ENCODE data around the gene TMEM37. TPM values are rescaled to one million over a fixed set of nuclear protein-coding genes. Genes with fewer than 3 reads are reported as not detected.

TMEM37 gene
- total RNA-seq, 5 donors from 2014 or later (not counting 1 experiment from before 2014, with no cell fraction given), result 0.44 to 0.60 TPM; not detected in 3

- ChIA-PET CTCF (interaction anchor here in 1 of 2 donors (0.6 kb wide), 1 partner anchor 40 kb away, joined by 3 read pairs; no protein-coding TSS in a partner anchor), POLR2A (no interaction called here)
- Histone ChIP-seq H3K9me3 (no peaks in the 10 kb centered on the region), H3K27me3 (replicated peaks in 1 of 2; ENCODE audit: control insufficient read depth in 2 of 2, extremely low read depth in 1 of 2, insufficient read depth in 2 of 2, low read length in 1 of 2) (peaks cover 0 to 26% of the 10 kb centered on the region in 2 experiments), H3K4me3 (ENCODE audit: control insufficient read depth in 1 of 2, extremely low read depth in 1 of 2, low read length in 1 of 2) (no peak overlapping the region), H3K36me3 (ENCODE audit: control insufficient read depth in 2 of 2, extremely low read depth in 1 of 2, insufficient read depth in 1 of 2, low read length in 1 of 2) (no peaks in the 10 kb centered on the region), H3K27ac (ENCODE audit: low read length) (no peak overlapping the region), H3K4me1 (ENCODE audit: control insufficient read depth in 1 of 2, extremely low read depth in 1 of 2, insufficient read depth in 2 of 2, low read length in 2 of 2) (no peaks in the 10 kb centered on the region)
- H3K9me3 Mint-ChIP-seq, result no peaks in the 10 kb centered on the region
- no peak overlapping the region for H3K27ac Mint-ChIP-seq
- H3K4me1 Mint-ChIP-seq, result no peaks in the 10 kb centered on the region
- DNase-seq (no peak), ATAC-seq (replicated peaks in 1 of 4) (no peak)
- H3K27me3 Mint-ChIP-seq, result peaks cover 6 to 21% of the 10 kb centered on the region in 2 donors
- H3K36me3 Mint-ChIP-seq, result no peaks in the 10 kb centered on the region
- 84% methylated on average over 11 of the region's 17 CpGs for WGBS (ENCODE audit: insufficient coverage)
- no peak overlapping the region for H3K4me3 Mint-ChIP-seq
Observed at GRCh38 chr2:119474371-119475224, 42.9 kb downstream of the TMEM37 start.

- Mint-ChIP-seq H3K4me3 (no peak overlapping the region), H3K36me3 (no peaks in the 10 kb centered on the region), H3K4me1 (no peaks in the 10 kb centered on the region), H3K9me3 (no peaks in the 10 kb centered on the region), H3K27me3 (peaks cover 6 to 21% of the 10 kb centered on the region in 2 donors), H3K27ac (no peak overlapping the region)
- no peaks in the 10 kb centered on the region for H3K9me3 ChIP-seq
- H3K27ac ChIP-seq (ENCODE audit: low read length), result no peak overlapping the region
- ChIA-PET CTCF (interaction anchor here in 1 of 2 donors (1.5 kb wide), 1 partner anchor 594 kb away, joined by 3 read pairs; no protein-coding TSS in a partner anchor), POLR2A (no interaction called here)
- H3K36me3 ChIP-seq (ENCODE audit: control insufficient read depth in 2 of 2, extremely low read depth in 1 of 2, insufficient read depth in 1 of 2, low read length in 1 of 2), result no peaks in the 10 kb centered on the region
- no peak for DNase-seq
- H3K4me3 ChIP-seq (ENCODE audit: control insufficient read depth in 1 of 2, extremely low read depth in 1 of 2, low read length in 1 of 2), result no peak overlapping the region
- ATAC-seq (replicated peaks in 1 of 4), result no peak
- H3K4me1 ChIP-seq (ENCODE audit: control insufficient read depth in 1 of 2, extremely low read depth in 1 of 2, insufficient read depth in 2 of 2, low read length in 2 of 2), result no peaks in the 10 kb centered on the region
- peaks cover 0 to 26% of the 10 kb centered on the region in 2 experiments for H3K27me3 ChIP-seq (replicated peaks in 1 of 2; ENCODE audit: control insufficient read depth in 2 of 2, extremely low read depth in 1 of 2, insufficient read depth in 2 of 2, low read length in 1 of 2)
- WGBS (ENCODE audit: insufficient coverage), result 77% methylated on average over 7 of the region's 9 CpGs
Observed at GRCh38 chr2:119475225-119475856, 43.7 kb downstream of the TMEM37 start.

GRCh38 chr2:119475857-119476244 lies 44.2 kb downstream of the TMEM37 start:
- ATAC-seq (replicated peaks in 1 of 4) (no peak), DNase-seq (no peak)
- Histone ChIP-seq H3K4me3 (ENCODE audit: control insufficient read depth in 1 of 2, extremely low read depth in 1 of 2, low read length in 1 of 2) (no peak overlapping the region), H3K36me3 (ENCODE audit: control insufficient read depth in 2 of 2, extremely low read depth in 1 of 2, insufficient read depth in 1 of 2, low read length in 1 of 2) (no peaks in the 10 kb centered on the region), H3K27me3 (replicated peaks in 1 of 2; ENCODE audit: control insufficient read depth in 2 of 2, extremely low read depth in 1 of 2, insufficient read depth in 2 of 2, low read length in 1 of 2) (peaks cover 0 to 26% of the 10 kb centered on the region in 2 experiments), H3K4me1 (ENCODE audit: control insufficient read depth in 1 of 2, extremely low read depth in 1 of 2, insufficient read depth in 2 of 2, low read length in 2 of 2) (no peaks in the 10 kb centered on the region), H3K27ac (ENCODE audit: low read length) (no peak overlapping the region), H3K9me3 (no peaks in the 10 kb centered on the region)
- no peak overlapping the region for H3K27ac Mint-ChIP-seq
- H3K27me3 Mint-ChIP-seq, result peaks cover 6 to 22% of the 10 kb centered on the region in 2 donors
- ChIA-PET CTCF (interaction anchor here in 1 of 2 donors (1.5 kb wide), 1 partner anchor 594 kb away, joined by 3 read pairs; no protein-coding TSS in a partner anchor), POLR2A (no interaction called here)
- no peak overlapping the region for H3K4me3 Mint-ChIP-seq
- no peaks in the 10 kb centered on the region for H3K9me3 Mint-ChIP-seq
- 70% methylated on average over 2 of the region's 6 CpGs for WGBS (ENCODE audit: insufficient coverage)
- no peaks in the 10 kb centered on the region for H3K4me1 Mint-ChIP-seq
- no peaks in the 10 kb centered on the region for H3K36me3 Mint-ChIP-seq

- ChIA-PET CTCF (interaction anchor here (0.6 to 1.5 kb wide), 5 partner anchors 9 to 595 kb away, joined by 3 read pairs; no protein-coding TSS in a partner anchor), POLR2A (no interaction called here)
Observed at GRCh38 chr2:119476301-119477112, 44.9 kb downstream of the TMEM37 start.

GRCh38 chr2:119477113-119477505 lies 45.5 kb downstream of the TMEM37 start:
- no peak overlapping the region for H3K27ac ChIP-seq (ENCODE audit: low read length)
- Mint-ChIP-seq H3K27ac (no peak overlapping the region), H3K4me1 (no peaks in the 10 kb centered on the region), H3K27me3 (peaks cover 6 to 26% of the 10 kb centered on the region in 2 donors), H3K9me3 (no peaks in the 10 kb centered on the region), H3K36me3 (no peaks in the 10 kb centered on the region), H3K4me3 (no peak overlapping the region)
- H3K36me3 ChIP-seq (ENCODE audit: control insufficient read depth in 2 of 2, extremely low read depth in 1 of 2, insufficient read depth in 1 of 2, low read length in 1 of 2), result no peaks in the 10 kb centered on the region
- H3K4me3 ChIP-seq (ENCODE audit: control insufficient read depth in 1 of 2, extremely low read depth in 1 of 2, low read length in 1 of 2), result no peak overlapping the region
- no peak for DNase-seq
- no peak for ATAC-seq (replicated peaks in 1 of 4)
- ChIA-PET CTCF (interaction anchor here (0.8 to 1.5 kb wide), 5 partner anchors 9 to 595 kb away, joined by 3 read pairs; no protein-coding TSS in a partner anchor), POLR2A (no interaction called here)
- no peaks in the 10 kb centered on the region for H3K9me3 ChIP-seq
- WGBS (ENCODE audit: insufficient coverage), result 60% methylated on average over 9 of the region's 9 CpGs
- H3K27me3 ChIP-seq (replicated peaks in 1 of 2; ENCODE audit: control insufficient read depth in 2 of 2, extremely low read depth in 1 of 2, insufficient read depth in 2 of 2, low read length in 1 of 2), result peaks cover 0 to 31% of the 10 kb centered on the region in 2 experiments
- H3K4me1 ChIP-seq (ENCODE audit: control insufficient read depth in 1 of 2, extremely low read depth in 1 of 2, insufficient read depth in 2 of 2, low read length in 2 of 2), result no peaks in the 10 kb centered on the region

More at GRCh38 chr2:119476301-119477112, 44.9 kb downstream of the TMEM37 start:
- peaks cover 0 to 26% of the 10 kb centered on the region in 2 experiments for H3K27me3 ChIP-seq (replicated peaks in 1 of 2; ENCODE audit: control insufficient read depth in 2 of 2, extremely low read depth in 1 of 2, insufficient read depth in 2 of 2, low read length in 1 of 2)
- Mint-ChIP-seq H3K9me3 (no peaks in the 10 kb centered on the region), H3K27ac (no peak overlapping the region), H3K4me1 (no peaks in the 10 kb centered on the region), H3K36me3 (no peaks in the 10 kb centered on the region), H3K4me3 (no peak overlapping the region), H3K27me3 (peaks cover 6 to 26% of the 10 kb centered on the region in 2 donors)
- peak in 1 of 4 experiments; percentile 35 for ATAC-seq (replicated peaks in 1 of 4)
- no peaks in the 10 kb centered on the region for H3K9me3 ChIP-seq
- peak in 17 of 35 experiments; percentile 5 to 45 (median 15) for DNase-seq
- no peak overlapping the region for H3K27ac ChIP-seq (ENCODE audit: low read length)
- WGBS (ENCODE audit: insufficient coverage), result 24% methylated on average over 16 of the region's 20 CpGs
- no peaks in the 10 kb centered on the region for H3K36me3 ChIP-seq (ENCODE audit: control insufficient read depth in 2 of 2, extremely low read depth in 1 of 2, insufficient read depth in 1 of 2, low read length in 1 of 2)
- no peak overlapping the region for H3K4me3 ChIP-seq (ENCODE audit: control insufficient read depth in 1 of 2, extremely low read depth in 1 of 2, low read length in 1 of 2)
- H3K4me1 ChIP-seq (ENCODE audit: control insufficient read depth in 1 of 2, extremely low read depth in 1 of 2, insufficient read depth in 2 of 2, low read length in 2 of 2), result no peaks in the 10 kb centered on the region

Measured in T-cell (primary cell).